GM19455 (cell line): ENCODE data around the gene PARVA.

ENCODE experiments used
- ATAC-seq: cut with Tn5 transposase; IDR thresholded peaks from one replicate; pipeline ENCODE4 v1.9.1; 2021; ENCODE audit not compliant: unreplicated experiment

Gene PARVA

GRCh38 chr11:12376259-12377081 lies 901 bp upstream of the PARVA start:
- ATAC-seq = no peak

DNA sequence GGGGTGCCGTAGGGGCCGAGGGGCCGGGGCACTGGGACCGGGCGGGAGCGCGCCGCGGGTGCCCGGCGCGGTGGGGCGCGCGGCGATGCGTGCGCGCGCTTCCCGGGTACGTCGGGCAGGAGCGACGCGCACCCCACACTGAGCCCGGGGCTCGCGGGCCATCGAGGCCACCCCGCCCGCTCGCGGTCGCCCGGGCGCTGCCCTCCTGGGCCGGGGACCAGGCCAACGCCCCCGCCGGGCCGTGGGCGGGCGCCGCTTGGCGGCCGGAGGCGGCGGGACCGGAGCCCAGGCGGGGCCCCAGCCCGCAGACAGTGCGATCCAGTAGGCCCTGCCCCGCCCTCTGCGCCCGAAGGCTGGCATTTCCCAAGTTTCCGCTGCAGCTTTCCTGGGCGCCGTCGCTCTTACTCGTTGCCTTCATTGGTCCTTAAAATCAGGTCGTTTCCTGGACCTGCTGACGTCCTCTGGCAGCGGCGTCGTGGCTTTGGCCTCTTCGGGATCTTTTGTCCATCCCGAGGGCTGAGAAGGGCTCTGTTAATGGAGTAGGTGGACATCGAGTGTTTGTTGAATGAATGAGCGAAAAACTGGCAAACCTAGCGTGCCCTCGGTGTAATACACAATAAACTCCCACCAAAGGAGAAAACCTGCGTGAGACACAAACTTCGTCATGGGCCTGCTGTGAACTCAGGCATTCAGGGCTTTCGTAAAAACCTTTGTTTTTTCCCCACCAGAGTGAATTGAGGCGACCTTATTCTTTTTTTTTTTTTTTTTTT lies 638 bp downstream of the PARVA start:
- no peak for ATAC-seq

DNA sequence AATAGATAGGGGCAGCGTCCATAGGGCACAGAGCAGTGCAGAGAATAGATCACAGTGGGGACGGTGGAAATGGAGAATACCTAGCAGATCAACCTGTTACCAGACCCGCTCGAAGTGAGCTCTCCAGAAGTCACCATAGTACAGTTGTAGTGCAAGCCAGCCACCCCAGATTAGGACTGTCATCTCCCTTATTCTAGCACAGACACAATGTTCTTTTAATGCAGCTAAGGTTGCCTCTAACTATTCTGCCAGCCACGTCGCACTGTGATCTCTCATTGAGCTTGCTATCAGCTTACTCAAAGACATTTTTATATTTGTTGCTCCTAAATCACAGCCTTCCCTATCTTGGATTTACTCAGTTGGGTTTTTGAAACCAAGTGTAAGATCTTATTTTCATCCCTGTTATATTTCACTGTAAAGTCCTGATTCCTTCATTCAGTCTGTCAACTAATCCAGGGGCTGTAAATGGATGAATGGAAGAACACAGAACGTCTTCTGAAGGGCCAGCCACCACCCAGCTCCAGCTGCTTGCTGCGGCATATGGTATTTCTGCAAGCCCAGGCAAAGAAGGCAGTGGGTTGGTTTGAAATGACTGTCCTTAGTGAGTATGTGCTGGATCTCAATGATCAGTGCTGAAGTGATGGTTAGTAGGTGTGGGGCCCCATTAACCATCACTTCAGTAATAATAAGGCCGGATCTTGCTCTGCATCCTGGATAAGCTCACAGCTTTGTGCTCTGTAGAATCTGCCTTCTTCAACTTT lies 3.4 kb downstream of the PARVA start:
- ATAC-seq = no peak

- no peak for ATAC-seq
Observed at GRCh38 chr11:12381875-12382274, 4.5 kb downstream of the PARVA start.

- ATAC-seq = no peak
Observed at GRCh38 chr11:12382451-12382850, 5.1 kb downstream of the PARVA start.

GRCh38 chr11:12386309-12386708 lies 8.9 kb downstream of the PARVA start:
- no peak for ATAC-seq

GRCh38 chr11:12386745-12387144 lies 9.4 kb downstream of the PARVA start:
- no peak for ATAC-seq

- ATAC-seq = no peak
Observed at GRCh38 chr11:12388173-12388572, 10.8 kb downstream of the PARVA start.

DNA sequence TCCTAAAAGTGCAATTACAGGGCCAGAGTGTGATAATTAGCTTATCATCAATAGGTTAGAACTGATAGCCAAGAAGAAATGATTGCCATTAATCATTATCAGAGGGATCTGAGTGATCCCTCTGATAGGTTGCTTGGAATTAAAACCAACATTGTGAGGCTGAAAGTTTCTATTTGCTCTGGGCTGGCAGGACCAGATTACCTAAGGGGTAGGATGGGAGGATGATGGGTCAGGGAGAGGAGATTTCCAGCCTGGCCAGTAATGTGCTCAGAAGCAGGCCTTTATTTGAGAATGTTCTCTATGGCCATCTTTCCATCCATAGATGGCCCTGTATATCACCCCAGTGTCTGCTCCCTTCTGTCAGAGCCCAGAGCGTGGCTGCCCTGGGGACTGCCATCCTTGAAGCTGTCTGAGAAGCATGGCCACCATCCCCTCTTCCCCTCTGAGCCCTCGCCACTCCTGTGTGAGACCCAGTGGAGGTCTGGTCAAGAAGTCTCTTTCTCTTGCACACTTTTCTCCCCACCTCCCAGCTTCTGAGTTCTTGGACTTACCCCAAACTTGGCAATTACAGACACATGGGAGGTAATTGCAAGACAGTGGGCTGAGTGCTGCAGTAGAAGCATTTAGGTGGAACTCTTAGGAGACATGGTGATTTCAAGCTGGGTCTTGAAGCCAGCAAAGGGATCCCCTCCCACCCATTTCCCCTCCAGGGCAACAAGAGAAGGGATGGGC lies 11.7 kb downstream of the PARVA start:
- ATAC-seq = no peak

DNA sequence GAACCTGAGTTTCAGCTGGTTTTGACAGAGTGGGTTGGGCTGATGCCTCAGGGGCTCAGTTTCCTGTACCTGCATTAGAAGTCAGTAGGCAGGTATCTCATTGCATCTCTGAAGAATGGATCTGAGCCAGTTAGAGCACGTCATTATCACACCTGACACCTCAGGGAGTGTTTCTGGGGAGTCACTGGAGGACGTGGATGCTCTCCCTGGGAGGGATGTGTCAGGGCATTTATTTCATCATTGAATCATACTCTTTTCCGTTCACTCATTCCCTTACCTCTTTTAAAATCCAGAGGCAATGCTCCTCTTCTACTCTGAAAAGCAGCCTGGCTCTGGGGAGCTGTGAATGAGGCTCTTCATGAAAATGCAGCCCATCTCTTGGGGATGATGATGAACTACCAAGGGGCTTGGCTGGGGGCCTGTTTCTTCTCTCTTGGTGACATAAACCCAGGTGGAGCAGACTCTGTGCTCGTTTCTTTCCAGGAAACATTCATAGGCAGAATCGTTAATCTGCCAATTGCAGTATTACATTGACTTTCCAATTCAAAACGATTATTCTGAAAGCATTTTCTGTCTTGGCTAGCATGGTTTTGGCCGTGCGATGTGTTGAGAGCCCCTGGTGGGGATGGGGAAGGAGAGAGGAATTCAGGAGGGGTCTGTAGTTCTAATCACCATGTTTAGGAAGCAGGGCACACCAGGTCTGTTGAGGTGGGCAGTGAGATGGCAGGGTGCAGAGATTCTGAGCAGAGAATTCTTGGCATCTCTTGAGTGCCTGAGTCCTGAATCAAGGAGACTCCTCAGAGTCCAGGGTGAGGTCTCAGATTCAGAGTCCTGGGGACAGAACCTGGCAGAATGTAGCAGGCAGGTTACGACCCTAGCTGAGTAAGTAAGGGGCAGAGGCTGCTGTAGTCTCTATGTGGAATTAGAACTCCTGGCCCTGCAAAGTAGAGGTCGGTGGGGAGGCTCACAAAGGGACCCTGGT lies 12.6 kb downstream of the PARVA start:
- ATAC-seq = no peak

- no peak for ATAC-seq
Observed at GRCh38 chr11:12390687-12391110, 13.3 kb downstream of the PARVA start.

DNA sequence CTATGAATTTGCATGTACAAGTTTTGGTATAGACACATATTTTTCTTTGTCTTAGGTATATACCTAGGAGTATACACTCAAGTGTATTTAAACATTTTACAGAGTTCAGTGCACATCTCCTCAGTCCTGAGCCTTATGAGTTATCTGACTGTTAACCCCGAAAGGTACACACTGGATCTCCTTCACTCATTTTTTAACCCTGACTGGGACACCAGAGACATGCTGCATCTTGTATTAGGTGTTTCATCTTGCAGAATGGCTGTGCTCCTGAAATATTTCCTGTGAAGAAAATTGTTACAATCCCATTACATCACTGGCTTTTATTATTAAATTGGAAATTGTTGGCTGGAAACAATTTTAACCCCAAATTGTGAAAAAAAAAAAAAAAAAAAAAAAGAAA lies 15.3 kb downstream of the PARVA start:
- no peak for ATAC-seq

DNA sequence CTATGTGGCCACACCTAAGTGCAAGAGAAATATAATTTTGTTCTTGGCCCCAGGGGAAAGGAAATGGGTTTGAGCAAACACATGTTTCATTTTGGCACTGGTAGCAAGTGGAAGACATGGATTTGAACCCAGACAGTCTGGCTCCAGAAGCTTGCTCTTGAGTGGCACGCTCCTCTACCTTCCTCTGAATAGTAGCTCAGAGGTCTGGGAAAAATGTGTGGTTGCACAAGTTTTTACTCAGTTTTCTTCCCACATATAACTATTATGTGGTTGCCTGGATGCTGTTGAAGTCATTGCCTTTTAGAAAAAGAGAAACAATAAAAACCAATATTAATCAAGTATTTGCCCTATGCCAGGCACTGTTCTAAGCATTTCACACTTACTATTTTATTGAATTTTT lies 16.3 kb downstream of the PARVA start:
- ATAC-seq = no peak

DNA sequence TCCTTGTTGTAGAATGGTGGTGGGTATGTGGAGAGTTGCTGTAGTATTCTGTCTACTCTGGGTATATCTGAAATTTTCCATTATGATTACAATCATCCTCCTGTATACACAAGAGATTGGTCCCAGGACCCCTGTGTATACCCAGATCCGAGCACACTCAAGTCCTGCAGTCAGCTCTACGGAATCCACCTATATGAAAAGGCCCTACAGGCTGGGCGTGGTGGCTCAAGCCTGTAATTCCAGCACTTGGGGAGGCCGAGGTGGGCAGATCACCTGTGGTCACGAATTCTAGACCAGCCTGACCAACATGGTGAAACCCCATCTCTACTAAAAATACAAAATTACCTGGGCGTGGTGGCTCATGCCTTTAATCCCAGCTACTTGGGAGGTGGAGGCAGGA lies 17.2 kb downstream of the PARVA start:
- no peak for ATAC-seq

GRCh38 chr11:12395333-12395732 lies 18.0 kb downstream of the PARVA start:
- ATAC-seq = no peak

DNA sequence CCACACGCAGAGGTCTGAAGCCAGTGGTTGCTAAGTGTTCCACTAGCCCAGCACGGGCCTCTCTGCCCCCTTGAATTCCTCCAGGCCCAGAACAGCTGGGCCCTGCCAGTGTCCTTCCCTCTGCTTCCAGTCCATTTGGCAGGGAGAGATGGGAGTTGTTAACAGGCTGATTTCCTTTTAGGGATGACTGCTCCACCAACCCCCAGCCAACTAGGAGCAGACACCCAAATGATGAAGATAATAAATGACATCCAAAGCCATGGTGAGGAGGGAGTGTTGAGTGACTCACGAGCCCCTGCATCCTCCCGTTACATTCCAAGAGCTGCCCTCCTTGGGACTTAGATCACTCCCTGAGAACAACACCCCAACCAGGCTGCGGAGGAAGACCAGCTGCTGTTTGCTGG lies 20.6 kb downstream of the PARVA start:
- ATAC-seq = no peak

DNA sequence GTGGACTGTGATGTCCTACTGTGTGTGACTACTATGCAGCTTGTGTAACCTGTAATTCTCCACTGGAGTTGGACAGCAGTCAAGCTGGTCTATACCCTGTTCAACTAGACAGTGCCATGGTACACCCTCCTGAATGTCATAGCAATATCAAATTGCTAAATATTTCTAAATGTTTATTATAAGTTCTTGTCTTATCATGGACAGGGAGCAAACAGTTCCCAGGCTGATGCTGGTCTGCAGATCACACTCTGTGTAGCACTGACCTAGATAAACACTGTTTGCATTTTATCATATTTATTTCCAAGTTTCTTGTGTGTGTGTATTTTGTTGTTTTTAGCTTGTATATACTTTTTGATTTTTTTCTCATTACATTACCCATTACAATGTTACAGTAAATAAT lies 22.0 kb downstream of the PARVA start:
- ATAC-seq = no peak

DNA sequence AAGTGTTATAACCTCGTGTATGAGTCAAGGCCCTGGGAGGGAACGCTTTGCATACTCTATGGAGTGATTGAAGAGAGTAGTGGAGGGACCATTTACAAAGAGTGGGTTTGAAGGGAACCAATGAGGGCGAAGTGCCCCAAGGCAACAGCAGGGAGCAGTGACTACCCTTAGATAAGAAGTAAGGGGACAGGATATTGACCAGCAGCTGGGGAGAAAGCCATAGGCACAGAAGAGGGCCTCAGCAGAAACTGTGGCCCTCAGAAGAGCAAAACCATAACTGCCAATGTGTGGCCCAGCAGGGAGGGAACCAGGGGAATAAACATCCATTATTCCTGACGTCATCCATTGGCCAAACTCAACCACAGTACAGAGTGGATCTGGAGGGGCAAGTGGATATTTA lies 24.7 kb downstream of the PARVA start:
- no peak for ATAC-seq

- no peak for ATAC-seq
Observed at GRCh38 chr11:12402691-12403120, 25.3 kb downstream of the PARVA start.
